HG03039 (cell line): Measurements from ENCODE around the gene CD177.
"Not testable (repeated sequence)": the region's sequence is repeated elsewhere in the genome, so short reads cannot be mapped to it uniquely, and the experiment has no call there.

Source experiments
- ATAC-seq: cut with Tn5 transposase; IDR thresholded peaks from one replicate; pipeline ENCODE4 v1.9.1; 2021; ENCODE audit warnings: mild to moderate bottlenecking, moderate library complexity; ENCODE audit not compliant: unreplicated experiment

CD177 gene

DNA sequence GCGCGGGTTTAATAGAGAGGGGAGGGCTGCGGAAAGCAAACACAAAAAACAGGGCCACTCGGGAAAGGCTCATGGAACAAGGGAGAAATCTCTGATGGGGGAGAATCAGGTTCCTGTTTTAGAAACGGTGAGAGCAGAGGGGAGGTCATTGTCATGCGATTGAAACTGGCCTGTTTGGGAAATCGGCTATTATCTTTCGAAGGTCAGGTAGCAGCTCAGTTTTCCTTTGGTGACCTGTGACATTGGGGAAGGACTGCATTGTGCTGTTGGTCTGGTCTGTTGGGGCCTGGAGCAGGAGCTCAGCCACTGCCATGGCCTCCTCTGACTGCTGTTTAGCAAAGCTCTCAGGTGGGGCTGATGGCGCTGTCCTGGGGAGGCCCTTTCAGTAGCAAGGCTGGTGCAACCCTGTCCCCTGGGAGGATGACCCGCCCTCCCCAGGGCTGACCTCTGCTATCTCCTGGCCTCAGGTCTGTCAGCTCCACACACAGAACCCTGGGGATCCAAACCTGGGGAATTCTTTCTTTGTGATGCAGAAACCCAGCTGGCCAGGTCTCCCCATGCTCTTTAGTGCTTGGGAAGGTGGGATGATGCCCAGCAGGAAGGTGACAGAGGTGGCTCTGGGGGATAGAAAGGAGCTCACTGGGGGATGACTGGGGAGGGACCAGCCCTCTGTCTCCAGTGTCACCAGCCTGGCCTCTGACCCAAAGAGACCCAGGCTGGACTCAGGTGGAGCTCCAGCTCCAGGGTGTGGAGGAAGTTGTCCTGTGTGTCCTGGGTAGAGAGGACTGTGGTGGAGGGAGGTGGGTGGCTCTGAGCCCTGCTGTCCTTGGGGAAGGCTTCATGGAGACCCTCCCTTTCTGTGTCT, 21.2 kb upstream of the CD177 start:
- no peak for ATAC-seq

DNA sequence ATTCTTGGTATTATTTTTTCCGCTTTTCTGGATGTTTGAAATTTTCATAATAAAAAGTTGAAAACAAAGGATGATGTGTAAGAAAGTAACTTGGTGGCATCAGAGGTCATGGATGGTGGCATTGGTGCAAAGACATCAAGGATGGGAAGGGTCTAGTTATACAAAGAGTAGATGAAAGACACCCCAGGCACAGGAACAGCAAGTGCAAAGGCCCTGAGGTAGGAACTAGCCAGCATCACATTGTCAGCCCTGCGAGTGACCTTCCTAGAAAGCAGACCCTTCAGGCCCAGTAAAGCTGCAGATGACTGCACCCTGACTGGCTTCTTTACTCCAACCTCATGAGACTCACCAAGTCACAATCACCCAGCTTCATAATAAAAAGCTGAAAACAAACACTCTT, 17.0 kb upstream of the CD177 start:
- ATAC-seq = not testable (repeated sequence)

DNA sequence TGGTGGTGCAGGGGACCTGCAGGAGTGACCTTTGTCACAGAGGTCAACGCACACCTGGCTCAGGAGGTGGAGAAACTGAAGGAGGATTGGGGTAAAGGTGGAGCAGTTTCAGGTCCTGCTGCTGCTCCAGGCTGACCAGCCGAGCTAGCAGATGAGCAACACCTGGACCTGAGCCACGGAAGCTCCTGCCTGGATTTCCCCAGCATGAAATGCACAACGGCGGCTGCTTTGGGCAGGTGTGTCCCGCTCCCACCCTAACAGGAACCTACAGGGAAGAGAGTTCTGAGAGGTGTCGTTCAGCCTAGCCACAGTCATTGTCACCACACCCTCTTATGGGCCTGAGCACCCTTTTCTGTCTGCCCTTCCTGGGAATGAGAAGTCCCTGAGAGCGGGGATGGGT, 15.7 kb upstream of the CD177 start:
- no peak for ATAC-seq

DNA sequence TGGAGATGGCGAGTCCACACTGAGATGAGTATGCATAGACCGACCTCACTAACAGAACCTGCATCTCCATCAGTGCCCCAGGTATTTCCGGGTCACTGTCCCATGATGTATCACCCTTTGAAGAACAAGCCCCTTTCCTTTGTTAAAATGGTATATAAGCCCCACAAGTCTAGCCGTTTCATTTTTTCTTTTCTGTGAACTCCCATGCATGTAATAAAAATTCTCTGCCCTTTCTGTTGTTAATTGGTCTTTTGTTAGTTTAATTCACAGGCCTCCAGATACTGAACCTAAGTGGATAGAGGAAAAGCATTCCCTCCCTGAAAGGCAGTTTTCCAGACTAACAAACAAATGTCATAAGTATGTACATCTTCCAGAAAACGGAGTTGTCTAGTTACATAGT, 15.0 kb upstream of the CD177 start:
- no peak for ATAC-seq

DNA sequence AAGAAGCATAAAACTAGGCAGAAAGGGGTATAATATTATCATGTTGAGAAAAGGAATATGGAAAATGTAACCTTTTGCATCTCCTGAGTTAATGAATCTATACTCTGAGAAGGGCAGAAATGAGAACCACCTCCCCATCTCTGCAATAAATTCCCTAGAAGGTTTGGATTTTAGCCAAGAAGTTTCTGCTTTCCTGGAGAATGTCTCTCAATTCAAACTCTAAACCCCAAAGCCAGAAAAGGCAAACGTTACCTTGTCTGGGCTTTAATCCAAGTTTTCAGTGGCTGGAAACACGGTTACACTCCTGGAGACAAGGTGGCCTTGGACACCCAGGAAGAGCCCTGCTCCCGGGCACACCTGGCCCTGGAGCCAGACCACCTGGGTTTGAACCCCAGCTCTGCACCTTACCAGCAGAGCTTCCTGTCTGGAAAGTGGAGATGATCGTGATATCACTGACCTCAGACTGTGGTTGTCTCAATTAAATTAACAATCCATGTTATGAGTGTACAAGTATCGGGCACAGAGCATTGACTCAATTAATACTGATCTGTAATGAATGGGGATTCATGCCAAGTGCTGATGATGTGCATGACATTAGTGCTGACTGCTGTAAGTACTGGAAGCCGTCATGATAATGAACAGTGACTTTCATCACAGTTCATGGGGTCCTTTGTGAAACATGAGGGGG, 14.1 kb upstream of the CD177 start:
- not testable (repeated sequence) for ATAC-seq

DNA sequence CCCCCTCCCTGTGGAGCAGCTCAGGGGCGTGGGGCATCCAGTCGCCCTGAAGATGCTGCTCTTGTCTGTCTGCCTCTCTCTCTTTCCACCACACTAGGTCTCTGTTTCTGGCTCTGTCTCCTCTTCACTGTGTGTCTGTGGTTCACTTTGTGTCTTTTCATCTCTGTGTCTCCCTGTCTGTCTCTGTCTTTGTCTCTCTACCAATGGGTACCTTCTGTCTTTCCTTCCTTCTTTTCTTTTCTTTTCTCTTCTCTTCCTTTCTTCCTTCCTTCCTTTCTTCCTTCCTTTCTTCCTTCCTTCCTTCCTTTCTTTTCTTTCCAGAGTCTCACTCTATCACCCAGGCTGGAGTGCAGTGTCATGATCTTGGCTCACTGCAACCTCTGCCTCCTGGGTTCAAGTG, 13.4 kb upstream of the CD177 start:
- not testable (repeated sequence) for ATAC-seq

DNA sequence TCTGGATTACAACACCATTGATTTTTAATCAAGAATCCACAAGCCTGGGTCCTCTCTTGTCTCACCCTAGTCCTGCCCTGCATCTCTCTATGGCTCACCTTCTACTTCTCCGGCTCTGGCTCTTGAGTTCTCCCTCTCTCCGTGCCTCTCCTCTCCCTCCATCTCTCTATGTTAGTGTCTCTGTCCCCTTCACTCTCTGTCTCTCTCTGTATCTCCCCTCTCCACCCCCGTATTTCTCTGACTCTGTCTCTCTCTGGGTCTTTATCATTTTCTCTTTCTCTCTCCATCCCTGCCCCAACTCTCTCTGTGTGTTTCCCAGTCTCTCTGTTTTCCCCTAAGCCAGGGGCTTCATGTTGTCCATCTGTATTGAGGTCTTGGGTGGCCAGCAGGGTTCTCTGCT, 12.4 kb upstream of the CD177 start:
- not testable (repeated sequence) for ATAC-seq

DNA sequence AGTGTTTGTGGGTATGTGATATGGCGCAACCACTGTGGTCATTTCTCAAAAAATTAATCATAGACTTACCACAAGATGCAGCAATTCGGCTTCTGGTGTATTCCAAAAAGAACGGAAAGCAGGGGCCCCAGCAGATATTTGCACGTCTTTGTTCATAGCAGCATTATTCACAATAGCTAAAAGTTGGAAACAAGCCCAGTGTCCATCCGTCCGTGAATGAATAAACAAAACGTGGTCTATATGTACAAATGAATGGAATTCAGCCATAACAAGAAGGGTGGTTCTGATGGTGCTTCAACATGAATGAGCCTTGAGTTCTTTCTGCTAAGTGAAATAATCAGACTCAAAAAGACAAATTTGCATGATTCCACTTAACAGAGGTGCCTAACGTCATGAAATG, 11.4 kb upstream of the CD177 start:
- not testable (repeated sequence) for ATAC-seq

DNA sequence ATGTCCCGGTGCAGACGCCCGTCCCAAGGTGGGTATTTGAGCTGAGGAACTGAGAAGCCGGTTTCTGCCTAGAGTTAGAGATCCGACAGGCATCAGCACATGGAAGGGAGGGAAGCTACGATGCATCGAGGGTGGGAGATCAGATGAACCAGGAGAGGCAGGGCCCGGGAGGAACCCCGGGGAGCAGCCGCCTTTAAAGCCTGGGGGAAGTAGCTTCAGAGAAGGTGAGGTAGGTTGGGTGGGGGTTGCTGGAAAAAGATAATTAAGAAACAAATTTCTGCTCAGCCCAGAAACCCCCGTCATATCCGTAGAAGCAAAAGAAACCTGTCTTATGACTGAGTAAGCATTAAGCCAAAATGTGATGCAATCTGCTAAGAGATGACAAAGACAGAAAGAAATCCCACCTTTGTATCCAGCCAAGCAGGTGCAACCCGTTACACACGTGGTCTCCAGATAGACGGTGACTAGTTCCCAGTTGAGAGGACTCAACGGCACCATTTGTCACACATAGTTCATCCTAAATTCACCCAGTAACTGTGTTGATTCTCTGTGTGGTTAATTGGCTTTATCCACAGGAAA, 9.1 kb upstream of the CD177 start:
- not testable (repeated sequence) for ATAC-seq

DNA sequence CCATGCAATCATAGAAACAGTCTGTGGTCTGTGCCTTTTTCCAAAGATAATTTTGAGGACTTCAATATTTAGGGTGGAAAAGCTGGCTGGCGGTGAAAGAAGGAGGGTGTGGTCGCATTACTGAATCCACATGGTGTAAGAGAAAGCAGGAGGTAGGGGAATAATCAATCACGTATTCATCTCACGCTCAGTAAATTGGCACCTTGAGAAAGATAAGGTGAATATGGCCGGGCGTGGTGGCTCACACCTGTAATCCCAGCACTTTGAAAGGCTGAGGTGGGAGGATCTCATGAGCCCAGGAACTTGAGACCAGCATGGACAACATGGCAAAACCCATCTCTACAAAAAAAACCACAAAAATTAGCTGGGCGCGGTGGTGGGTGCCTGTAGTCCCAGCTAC, 3.7 kb upstream of the CD177 start:
- ATAC-seq = not testable (repeated sequence)

DNA sequence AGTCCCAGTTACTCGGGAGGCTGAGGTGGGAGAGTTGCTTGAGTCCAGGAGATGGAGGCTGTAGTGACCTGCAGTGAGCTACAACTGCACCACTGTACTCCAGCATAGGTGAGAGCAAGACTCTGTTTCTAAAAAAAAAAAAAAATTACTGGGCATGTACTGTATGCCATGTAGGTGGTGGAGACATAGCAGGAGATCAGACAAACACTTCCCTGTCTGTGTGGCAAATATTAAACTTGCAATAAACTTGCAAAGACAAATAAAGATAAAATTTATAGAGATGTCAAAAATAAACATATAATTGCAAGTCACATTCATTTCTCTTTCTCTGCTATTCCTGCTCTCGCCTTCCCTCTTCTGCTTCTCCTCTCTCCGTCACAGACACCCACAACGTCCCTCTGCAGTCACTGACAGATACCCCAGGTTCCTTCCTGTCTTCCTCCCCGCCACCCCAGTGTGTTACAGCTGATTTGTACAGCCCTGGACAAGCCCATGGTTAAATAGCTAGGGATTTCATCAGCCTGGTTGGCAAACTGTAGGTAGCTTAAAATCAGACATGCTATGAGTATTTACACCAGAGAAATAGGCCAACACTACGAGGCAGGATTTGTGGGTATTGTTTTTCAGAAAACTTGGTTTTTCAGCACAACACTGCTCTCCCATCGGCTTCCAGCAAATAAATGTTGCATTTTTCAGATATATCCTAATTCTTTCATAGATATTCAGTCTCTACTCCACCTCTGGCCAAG, 1.3 kb upstream of the CD177 start:
- ATAC-seq = no peak

DNA sequence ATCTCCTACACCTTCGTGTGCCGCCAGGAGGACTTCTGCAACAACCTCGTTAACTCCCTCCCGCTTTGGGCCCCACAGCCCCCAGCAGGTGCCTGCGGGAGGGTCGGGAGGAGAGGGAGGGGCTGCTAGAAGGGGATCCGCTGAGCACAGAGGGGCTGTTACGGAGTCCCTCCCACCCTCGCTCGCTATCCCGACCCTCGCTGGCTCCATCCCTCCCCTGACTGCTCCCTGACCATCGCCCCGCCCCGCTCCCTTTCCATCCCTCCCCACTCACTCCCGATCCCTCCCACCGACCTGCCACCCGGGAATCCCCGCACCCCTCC, 780 bp downstream of the CD177 start:
- no peak for ATAC-seq

DNA sequence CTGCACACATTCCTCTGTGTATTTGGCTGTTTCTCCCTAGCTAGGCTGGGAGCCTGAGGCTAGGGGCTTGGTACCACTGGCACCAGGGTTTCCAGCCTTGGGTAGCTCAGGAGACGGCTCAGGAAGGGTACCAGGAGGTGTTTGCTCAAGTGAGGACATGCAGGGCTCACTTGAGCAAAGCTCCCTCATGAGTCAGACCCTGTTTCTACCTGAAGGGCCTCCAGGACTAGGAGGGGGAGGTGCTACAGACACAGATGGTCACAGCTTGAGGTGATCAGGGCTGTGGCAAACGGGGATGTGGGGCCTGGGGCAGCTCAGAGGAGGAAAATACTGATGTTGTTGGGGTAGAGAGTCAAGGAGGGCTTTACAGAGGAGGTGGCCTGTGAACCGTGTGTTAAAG, 3.3 kb downstream of the CD177 start:
- ATAC-seq = not testable (repeated sequence)

DNA sequence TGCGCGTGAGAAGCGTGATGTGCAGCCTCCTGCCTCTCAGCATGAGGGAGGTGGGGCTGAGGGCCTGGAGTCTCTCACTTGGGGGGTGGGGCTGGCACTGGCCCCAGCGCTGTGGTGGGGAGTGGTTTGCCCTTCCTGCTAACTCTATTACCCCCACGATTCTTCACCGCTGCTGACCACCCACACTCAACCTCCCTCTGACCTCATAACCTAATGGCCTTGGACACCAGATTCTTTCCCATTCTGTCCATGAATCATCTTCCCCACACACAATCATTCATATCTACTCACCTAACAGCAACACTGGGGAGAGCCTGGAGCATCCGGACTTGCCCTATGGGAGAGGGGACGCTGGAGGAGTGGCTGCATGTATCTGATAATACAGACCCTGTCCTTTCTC, 8.7 kb downstream of the CD177 start:
- ATAC-seq = no peak

DNA sequence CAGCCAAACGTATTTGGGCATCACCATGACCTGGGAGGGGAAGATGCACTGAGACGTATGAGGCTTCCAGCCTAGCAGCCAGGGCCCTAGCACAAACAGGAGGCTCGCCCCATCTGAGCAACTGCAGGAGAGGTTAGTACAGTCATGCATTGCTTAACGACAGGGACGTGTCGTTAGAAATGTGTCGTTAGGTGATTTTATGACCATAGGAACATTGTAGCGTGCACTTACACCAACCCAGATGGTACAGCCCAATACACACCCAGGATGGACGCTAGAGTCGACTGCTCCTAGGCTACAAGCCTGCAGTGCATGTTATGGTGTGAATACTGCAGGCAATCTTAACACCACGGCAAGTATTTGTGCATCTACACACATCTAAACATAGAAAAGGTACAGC, 9.3 kb downstream of the CD177 start:
- ATAC-seq = no peak

DNA sequence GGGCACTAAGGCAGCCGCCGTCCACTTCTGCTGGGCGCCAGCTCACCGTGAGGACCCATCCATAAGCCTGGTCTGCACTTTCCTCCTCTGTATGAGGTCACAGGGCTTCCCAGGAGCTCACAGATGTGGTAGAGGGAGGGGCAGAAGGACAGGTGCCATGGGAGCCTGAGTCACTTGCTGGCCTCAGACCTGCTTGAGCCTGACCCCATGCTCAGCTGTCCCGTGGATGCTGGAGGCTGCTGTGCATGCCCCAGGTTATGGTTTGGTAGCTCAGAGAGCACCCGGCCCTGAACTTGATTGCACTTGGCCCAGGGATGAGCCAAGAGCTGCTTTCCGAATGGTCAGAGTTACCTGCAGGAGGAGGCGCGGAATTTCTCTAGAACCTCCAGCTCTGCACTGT, 12.2 kb downstream of the CD177 start:
- not testable (repeated sequence) for ATAC-seq

DNA sequence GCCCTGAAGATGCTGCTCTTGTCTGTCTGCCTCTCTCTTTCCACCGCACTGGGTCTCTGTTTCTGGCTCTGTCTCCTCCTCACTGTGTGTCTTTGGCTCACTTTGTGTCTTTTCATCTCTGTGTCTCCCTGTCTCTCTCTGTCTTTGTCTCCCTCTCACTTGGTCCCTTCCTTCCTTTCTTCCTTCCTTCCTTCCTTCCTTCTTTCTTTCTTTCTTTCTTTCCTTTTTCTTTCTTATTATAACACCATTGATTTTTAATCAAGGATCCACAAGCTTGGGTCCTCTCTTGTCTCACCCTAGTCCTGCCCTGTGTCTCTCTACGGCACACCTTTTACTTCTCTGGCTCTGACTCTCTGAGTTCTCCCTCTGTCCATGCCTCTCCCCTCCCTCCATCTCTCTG, 14.3 kb downstream of the CD177 start:
- ATAC-seq = no peak

DNA sequence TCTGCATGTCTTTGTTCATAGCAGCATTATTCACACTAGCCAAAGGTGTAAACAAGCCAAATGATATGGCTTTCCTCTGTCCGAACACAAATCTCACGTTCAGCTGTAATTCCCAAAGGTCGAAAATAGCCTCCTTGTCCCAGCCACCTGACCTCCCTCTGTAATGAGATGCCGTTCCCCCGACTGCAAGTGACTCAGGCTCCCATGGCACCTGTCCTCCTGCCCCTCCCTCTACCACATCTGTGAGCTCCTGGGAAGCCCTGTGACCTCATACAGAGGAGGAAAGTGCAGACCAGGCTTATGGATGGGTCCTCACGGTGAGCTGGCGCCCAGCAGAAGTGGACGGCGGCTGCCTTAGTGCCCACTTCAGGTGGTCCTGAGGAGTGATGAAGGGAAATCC, 15.4 kb downstream of the CD177 start:
- not testable (repeated sequence) for ATAC-seq

DNA sequence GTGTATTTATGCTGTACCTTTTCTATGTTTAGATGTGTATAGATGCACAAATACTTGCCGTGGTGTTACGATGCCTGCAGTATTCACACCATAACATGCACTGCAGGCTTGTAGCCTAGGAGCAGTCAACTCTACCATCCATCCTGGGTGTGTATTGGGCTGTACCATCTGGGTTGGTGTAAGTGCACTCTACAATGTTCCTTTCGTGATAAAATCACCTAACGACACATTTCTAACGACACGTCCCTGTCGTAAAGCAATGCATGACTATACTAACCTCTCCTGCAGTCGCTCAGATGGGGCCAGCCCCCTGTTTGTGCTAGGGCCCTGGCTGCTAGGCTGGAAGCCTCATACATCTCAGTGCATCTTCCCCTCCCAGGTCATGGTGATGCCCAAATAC, 18.4 kb downstream of the CD177 start:
- ATAC-seq = no peak

DNA sequence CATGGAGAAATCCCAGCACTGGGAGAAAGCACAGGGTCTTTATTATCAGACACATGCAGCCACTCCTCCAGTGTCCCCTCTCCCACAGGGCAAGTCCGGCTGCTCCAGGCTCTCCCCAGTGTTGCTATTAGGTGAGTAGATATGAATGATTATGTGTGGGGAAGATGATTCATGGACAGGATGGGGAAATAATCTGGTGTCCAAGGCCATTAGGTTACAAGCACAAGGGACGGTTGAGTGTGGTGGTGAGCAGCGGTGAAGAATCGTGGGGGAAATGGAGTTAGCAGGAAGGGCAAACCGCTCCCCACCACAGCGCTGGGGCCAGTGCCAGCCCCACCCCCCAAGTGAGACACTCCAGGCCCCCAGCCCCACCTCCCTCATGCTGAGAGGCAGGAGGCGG, 19.0 kb downstream of the CD177 start:
- no peak for ATAC-seq

DNA sequence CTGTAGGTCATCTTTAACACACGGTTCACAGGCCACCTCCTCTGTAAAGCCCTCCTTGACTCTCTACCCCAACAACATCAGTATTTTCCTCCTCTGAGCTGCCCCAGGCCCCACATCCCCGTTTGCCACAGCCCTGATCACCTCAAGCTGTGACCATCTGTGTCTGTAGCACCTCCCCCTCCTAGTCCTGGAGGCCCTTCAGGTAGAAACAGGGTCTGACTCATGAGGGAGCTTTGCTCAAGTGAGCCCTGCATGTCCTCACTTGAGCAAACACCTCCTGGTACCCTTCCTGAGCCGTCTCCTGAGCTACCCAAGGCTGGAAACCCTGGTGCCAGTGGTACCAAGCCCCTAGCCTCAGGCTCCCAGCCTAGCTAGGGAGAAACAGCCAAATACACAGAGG, 24.1 kb downstream of the CD177 start:
- not testable (repeated sequence) for ATAC-seq
